Stimulated activated CD8-positive, alpha-beta memory T cell treated with anti-CD3 and anti-CD28 coated beads, Interleukin-4, amount 100 ng/mL, for 24 hours (primary cell): Measurements from ENCODE around the gene ACSF3.
"Not testable (repeated sequence)": the region's sequence is repeated elsewhere in the genome, so short reads cannot be mapped to it uniquely, and the experiment has no call there.

Source experiments
- DNase-seq: peaks from one replicate; pipeline ENCODE4 v3.0.0-alpha.2; 2020; ENCODE audit warnings: low read depth

Gene ACSF3

GRCh38 chr16:89055894-89056555, 37.6 kb upstream of the ACSF3 start:
- DNase-seq = no peak

- DNase-seq = no peak
These were observed 37.1 kb upstream of the ACSF3 start for GRCh38 chr16:89056592-89056991.

- DNase-seq = no peak
These were observed 35.9 kb upstream of the ACSF3 start for GRCh38 chr16:89057738-89058137.

DNA sequence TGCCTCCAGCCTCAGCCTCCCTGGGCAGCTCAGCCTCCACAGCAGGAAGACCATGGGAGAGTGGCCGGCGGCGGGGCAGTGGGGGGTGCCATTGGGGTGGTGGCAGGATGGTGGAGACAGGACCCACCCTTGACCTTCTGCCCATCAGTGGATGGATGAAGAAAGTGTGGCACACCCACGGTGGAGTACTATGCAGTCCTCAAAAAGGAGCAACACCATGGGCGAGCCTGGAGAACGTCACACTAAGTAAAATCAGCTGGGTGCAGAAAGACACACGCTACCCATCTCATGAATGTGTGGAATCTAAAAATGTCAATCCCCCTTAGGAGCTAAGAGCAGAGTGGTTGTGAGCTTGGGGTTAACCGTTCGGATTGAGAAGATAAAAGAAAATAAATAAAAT, 34.8 kb upstream of the ACSF3 start:
- no peak for DNase-seq

- no peak for DNase-seq
These were observed 33.4 kb upstream of the ACSF3 start for GRCh38 chr16:89060207-89060794.

GRCh38 chr16:89061086-89061485, 32.6 kb upstream of the ACSF3 start:
- no peak for DNase-seq

GRCh38 chr16:89061590-89062380, 31.9 kb upstream of the ACSF3 start:
- no peak for DNase-seq

DNA sequence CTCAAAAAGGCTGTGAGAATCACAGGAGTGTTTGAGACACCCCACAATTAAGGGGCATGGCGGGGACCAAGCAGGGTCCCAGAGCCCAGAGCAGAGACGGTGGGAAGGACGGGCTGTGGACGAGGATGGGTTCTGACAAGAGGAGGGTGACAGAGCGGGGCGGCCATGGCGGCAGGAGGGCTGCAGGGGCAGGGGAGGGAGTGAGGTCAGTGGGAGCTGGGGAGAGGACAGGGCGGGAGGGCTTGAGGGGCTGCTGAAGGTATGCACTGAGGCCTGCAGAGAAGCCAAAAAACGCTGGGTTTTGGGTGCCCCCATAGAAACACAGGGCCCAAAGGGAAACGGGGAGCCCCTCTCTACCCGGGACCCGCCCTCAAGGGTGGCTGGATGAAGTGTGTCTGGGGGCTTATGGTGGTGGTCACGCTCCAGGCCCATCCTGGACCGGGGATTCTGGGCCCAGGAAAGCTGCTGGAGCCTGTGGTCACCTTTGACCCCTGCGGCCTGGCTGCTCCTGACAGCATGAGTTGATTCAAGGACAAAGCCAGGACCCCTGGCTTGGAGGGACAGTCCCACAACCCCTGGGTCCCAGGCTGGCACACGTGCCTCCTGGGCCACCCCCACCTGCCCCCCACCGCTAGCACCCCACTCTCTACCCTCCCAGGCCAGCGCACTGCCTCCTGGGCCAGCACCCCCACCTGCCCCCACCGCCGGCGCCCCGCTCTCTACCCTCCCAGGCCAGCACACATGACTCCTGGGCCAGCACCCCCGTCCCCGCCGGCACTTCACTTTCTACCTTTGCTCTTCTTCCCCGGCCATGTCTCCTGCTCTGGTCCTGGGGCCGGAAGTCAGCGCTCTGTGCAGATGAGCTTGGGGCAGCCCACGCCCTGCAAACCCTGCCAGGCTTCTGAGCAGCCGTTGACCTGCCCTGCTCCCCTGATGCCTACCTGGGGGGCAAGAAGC, 31.0 kb upstream of the ACSF3 start:
- no peak for DNase-seq

DNA sequence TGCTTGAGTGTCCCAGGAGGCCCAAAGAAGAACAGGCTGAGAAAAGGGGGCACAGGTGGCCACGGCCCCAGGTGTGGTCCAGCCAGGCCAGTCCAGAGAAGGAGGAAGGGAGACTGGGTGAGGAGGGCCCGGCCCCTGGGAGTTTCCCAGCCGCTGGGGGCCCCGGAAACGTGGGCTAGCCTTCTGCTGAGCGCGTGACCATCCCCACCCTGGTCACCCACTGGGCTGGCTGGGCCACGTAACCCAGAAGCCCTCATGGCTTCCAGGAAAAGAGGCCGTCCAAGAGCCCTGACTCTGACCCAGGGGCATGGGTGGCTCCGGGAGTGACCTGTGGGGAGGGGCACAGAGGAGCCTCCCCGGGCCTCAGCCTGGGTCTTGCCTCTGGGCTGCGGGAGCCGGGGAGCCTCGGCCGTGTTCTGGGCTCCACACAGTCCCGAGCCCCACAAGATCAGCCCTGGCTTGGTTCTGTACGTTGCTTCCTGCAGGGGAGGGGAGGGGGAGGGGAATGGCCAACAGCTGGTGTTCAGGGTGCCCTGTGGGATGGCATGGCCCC, 29.8 kb upstream of the ACSF3 start:
- DNase-seq = no peak

DNA sequence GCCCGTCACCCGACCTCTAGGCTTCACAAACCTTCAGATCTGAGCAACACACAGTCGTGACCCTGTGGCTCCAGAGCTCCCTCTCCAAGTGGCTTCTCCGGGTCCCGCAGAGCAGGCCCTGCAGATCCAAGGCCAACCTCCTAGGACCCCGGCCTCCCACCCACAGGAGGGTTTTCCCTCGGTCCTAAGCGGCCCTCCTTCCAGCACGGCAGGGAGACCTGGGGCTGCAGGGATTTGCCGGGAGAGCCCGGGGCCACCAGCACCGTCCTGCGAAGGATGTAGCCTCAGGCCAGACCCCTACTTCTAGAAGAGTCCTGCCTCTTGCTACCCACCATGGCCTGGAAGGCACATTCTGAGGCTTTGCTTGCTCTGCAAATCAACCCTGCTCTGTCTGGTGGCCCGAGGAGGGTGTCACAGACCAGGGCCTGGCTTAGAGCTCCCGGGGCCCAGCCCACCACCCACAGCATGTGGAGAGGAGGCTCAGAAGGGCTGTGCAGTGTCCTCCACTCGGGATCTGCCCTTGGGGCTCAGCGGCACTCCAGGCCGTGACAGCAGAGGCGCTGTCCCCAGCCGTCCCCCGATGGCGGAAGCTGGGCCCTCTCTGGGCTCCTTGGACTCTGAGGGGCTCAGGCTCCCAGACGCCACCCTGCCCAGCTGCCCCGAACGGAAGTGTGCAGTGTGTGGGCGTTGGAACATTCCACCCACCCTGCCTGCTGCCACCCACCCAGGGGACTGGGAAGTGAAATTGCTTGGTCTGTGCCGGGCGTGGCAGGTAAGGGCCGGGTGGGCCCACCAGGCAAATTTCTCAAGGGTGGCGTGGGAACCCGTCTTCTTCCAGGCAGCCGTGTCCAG, 28.8 kb upstream of the ACSF3 start:
- no peak for DNase-seq

GRCh38 chr16:89065458-89065822, 28.2 kb upstream of the ACSF3 start:
- DNase-seq = no peak

GRCh38 chr16:89066721-89067120, 26.9 kb upstream of the ACSF3 start:
- no peak for DNase-seq

DNA sequence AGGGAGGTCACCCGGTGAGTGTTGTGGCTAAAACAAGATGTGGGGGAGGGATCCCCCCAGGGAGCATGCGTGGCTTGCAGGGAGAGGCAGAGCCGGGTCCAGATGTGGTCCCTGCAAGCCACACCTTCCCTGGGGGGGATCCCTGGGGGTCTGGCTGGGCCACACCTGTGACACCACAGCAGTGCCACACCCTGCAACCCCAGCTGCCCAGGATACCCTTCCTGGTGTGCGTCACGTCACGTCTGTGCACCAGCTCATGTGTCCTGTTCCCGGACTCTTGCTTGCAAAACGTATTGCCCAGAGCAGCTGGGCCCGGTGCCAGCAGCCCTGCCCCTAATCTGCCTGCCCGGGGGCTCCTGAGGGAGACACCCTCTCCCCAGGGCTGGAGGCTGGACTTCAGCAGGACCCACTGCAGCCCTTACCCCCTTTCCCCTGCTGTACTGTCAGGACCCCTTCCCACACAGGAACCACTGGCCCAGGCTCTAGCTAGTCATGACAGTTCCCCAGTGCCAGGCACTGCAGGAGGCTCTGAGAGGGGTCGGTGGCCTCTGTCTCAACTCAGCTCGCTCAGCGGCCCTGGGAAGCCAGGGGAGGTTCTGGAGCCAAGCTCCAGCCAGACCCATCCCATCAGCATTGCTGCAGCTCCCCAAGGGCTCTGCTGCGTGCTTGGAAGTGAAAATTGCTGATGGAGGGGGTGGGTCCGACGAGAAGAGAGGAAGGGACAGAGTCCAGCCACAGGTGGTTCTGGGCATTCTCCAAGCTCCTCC, 25.8 kb upstream of the ACSF3 start:
- DNase-seq = no peak

DNA sequence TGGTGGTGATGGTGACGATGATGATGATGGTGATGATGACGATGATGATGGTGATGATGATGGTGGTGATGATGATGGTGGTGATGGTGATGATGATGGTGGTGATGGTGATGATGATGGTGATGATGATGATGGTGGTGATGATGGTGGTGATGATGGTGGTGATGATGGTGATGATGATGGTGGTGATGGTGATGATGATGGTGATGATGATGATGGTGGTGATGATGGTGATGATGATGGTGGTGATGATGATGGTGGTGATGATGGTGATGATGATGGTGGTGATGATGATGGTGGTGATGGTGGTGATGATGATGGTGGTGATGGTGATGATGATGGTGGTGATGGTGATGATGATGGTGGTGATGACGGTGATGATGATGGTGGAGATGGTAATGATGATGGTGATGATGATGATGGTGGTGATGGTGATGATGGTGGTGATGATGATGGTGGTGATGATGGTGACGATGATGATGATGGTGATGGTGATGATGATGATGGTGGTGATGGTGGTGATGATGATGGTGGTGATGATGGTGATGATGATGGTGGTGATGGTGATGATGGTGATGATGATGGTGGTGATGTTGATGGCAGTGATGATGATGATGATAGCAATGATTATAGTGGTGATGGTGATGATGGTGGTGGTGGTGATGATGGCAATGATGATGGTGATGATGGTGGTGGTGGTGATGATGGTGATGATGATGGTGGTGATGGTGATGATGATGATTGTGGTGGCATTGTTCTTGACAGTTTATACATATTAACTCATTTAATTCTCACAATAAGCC, 24.6 kb upstream of the ACSF3 start:
- DNase-seq = not testable (repeated sequence)

DNA sequence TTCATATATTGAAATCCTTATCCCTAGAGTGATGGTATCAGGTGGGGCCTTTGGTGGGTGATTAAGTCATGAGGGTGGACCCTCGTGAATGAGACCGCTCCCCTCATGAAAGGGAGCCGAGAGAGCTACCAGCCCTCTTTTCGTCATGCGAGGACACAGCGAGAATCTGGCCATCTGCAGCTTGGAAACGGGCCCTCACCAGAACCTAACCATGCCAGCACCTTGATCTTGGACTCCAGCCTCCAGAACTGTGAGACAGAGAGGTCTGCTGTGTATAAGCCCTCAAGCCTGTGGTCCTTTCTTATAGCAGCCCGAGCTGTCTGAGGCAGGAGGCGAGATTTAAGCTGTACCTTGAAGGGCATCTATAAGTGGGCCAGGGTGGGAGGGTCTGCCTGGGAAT, 23.7 kb upstream of the ACSF3 start:
- DNase-seq = no peak

GRCh38 chr16:89070590-89070989, 23.1 kb upstream of the ACSF3 start:
- no peak for DNase-seq

- no peak for DNase-seq
These were observed 21.7 kb upstream of the ACSF3 start for GRCh38 chr16:89071686-89072547.

- no peak for DNase-seq
These were observed 21.0 kb upstream of the ACSF3 start for GRCh38 chr16:89072548-89073130.
